ENCODE measurements around the gene UVRAG. TPM values are rescaled to one million over a fixed set of nuclear protein-coding genes. Genes with fewer than 3 reads are reported as not detected.

UVRAG gene
- total and polyA plus RNA-seq, 7 donors = 6.2 to 16.8 (median 13.6) TPM

DNA sequence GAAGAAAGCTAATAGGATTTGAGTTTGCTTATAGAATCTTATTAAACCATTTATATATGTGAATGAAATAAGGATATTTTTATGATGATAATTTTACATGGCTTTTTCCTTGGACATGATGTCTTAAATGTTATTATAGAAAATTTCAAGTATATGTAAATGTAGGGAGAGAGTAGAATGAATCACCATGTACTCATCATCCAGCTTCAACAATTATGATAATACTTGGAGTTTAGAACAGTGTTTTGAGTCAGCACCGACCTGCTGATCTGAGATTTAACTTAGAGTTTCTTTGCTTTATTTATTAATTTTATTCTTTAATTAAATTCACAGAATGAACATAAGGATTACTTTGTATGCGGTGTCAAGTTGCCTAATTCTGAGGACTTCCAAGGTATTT lies 193.5 kb downstream of the UVRAG start:
- TF ChIP-seq, protein P1, sequence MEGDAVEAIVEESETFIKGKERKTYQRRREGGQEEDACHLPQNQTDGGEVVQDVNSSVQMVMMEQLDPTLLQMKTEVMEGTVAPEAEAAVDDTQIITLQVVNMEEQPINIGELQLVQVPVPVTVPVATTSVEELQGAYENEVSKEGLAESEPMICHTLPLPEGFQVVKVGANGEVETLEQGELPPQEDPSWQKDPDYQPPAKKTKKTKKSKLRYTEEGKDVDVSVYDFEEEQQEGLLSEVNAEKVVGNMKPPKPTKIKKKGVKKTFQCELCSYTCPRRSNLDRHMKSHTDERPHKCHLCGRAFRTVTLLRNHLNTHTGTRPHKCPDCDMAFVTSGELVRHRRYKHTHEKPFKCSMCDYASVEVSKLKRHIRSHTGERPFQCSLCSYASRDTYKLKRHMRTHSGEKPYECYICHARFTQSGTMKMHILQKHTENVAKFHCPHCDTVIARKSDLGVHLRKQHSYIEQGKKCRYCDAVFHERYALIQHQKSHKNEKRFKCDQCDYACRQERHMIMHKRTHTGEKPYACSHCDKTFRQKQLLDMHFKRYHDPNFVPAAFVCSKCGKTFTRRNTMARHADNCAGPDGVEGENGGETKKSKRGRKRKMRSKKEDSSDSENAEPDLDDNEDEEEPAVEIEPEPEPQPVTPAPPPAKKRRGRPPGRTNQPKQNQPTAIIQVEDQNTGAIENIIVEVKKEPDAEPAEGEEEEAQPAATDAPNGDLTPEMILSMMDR (IDR thresholded peaks at IDR 0.05) = no peak
- H3K9me3 ChIP-seq = no peaks in the 10 kb centered on the region
- H3K36me3 ChIP-seq (ENCODE audit: insufficient read depth in 1 of 2, low read depth in 1 of 2) = peaks cover 0 to 46% of the 10 kb centered on the region in 2 donors
- no peak overlapping the region for H3K27ac ChIP-seq
- no peaks in the 10 kb centered on the region for H3K27me3 ChIP-seq (ENCODE audit: insufficient read depth in 3 of 3, low read length in 2 of 3)
- intact Hi-C loops (cut with DNase I) = no loop called here
- ATAC-seq (no peak), DNase-seq (no peak)
- no peaks in the 10 kb centered on the region for H3K4me1 ChIP-seq
- no peak overlapping the region for H3K4me3 ChIP-seq
- 95 to 97% (median 96%) methylated on average over 2 of the region's 2 CpGs for WGBS, 3 donors

DNA sequence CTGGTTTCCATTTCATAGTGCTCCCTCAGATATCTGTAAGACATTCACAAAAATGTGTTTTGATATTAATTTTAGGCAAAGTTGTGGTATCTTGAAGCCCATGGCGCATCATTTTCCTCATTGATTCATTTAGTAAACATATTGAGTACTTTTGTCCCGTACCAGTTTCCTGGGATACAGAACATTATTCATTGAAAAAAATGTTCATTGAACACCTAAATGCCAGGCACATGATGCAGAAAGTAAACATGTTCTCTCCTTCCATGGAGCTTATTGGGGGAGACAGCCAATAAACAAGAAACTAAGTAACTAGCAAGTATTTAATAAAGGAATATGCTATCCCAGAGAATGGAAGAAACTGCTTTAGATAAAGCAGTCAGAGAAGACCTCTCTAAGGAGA lies 195.0 kb downstream of the UVRAG start:
- TF ChIP-seq, protein P1 (IDR thresholded peaks at IDR 0.05) = no peak
- no peak overlapping the region for H3K4me3 ChIP-seq
- peaks cover 0 to 30% of the 10 kb centered on the region in 2 donors for H3K36me3 ChIP-seq (ENCODE audit: insufficient read depth in 1 of 2, low read depth in 1 of 2)
- no peaks in the 10 kb centered on the region for H3K9me3 ChIP-seq
- WGBS, 3 donors = 97 to 100% (median 99%) methylated on average over 2 of the region's 2 CpGs
- ATAC-seq (no peak), DNase-seq (no peak)
- no peaks in the 10 kb centered on the region for H3K4me1 ChIP-seq
- no peaks in the 10 kb centered on the region for H3K27me3 ChIP-seq (ENCODE audit: insufficient read depth in 3 of 3, low read length in 2 of 3)
- intact Hi-C loops (cut with DNase I) = no loop called here
- no peak overlapping the region for H3K27ac ChIP-seq

DNA sequence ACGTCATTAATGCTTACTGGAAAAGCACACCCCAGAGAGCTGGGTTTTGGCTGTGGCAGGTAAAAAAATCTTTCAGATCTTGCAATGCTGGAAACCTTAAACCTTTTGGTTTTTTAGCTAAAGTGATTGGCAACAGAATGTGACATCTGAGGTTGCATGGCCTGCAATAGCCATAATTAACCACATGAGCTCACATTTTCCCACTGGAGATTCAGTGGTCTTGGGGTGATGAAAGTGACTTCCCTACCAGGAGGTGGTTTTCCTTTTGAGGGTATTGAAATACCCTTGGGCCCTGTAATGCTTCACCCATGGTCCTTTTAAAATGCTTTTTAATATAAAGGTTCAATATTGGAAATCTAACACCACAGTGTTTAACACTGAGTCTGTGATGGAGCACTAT lies 198.5 kb downstream of the UVRAG start:
- WGBS, 3 donors = 71 to 87% (median 78%) methylated on average over 1 of the region's 1 CpG
- H3K4me3 ChIP-seq = no peak overlapping the region
- ATAC-seq (no peak), DNase-seq (no peak)
- TF ChIP-seq, protein P1 (IDR thresholded peaks at IDR 0.05) = no peak
- intact Hi-C loops (cut with DNase I) = no loop called here
- H3K27me3 ChIP-seq (ENCODE audit: insufficient read depth in 3 of 3, low read length in 2 of 3) = no peaks in the 10 kb centered on the region
- peaks cover 0 to 25% of the 10 kb centered on the region in 2 donors for H3K36me3 ChIP-seq (ENCODE audit: insufficient read depth in 1 of 2, low read depth in 1 of 2)
- H3K9me3 ChIP-seq = peaks cover 5% of the 10 kb centered on the region
- H3K4me1 ChIP-seq = no peaks in the 10 kb centered on the region
- no peak overlapping the region for H3K27ac ChIP-seq

DNA sequence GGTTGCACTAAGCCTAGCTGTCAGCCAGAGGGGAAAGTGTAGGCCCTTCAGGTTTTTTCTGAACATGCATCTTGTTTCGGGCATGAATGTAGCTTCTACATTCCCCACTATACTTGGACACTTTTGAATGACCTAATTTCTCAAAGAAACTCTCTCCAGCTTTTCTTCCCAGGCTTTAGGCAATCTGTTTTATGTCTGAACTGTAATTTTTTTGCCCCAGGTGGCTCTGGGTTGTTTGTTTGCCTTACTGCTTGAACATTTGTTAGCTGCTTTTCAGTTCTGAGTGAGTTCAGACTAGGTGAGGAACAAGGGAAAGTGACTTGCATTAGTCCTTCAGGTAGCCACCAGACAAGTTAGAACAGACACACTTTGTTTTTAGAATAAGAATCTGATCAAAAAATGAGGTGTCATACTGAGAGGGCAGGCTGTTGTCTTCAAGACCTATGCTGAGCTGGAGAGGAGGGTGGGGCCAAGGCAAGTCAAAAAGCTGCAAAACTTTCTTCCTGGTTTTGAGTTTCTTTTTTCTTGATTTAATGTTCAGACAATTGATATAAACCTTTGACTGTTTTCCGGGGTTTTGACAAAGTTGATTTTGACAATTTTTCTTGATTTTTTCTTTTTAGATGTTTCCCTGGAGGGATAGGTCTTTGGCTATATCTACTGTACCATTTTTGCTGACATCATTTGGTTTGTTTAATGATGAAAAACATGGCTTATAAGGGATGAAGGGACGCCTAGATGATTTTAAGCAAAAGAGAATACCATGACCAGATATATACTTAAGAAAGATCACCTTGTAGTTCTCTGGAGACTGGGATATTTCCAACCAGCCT lies 208.4 kb downstream of the UVRAG start:
- TF ChIP-seq, protein P1 (IDR thresholded peaks at IDR 0.05) = no peak
- ATAC-seq = no peak
- Histone ChIP-seq H3K4me1 (no peaks in the 10 kb centered on the region), H3K27me3 (ENCODE audit: insufficient read depth in 3 of 3, low read length in 2 of 3) (no peaks in the 10 kb centered on the region), H3K36me3 (ENCODE audit: insufficient read depth in 1 of 2, low read depth in 1 of 2) (no peaks in the 10 kb centered on the region), H3K4me3 (no peak overlapping the region), H3K27ac (no peak overlapping the region), H3K9me3 (no peaks in the 10 kb centered on the region)
- 85 to 90% (median 86%) methylated on average over 3 of the region's 3 CpGs for WGBS, 3 donors
- DNase-seq = no peak
- intact Hi-C loops (cut with DNase I) = no loop called here
